Choroid plexus epithelial cell (primary cell): ENCODE data around the gene RRAS.

ENCODE experiments used
- DNase-seq: peaks from one replicate; pipeline ENCODE4 v3.0.0-alpha.2; 2010; ENCODE audit warnings: low read depth
- H3K4me3 ChIP-seq: 2 replicates; pipeline ENCODE4 v1.5.1; 2011; ENCODE audit warnings: low read depth, mild to moderate bottlenecking, control low read depth, low read length, moderate library complexity
- CTCF ChIP-seq: conservative IDR thresholded peaks from 2 replicates; pipeline ENCODE4 v1.5.1; 2011; ENCODE audit warnings: low read depth, mild to moderate bottlenecking, control low read depth, inconsistent platforms, low read length, moderate library complexity

Gene RRAS

GRCh38 chr19:49613374-49613773, 26.6 kb downstream of the RRAS start:
- DNase-seq = no peak
- TF ChIP-seq CTCF = no peak
- H3K4me3 ChIP-seq = no peak overlapping the region

GRCh38 chr19:49609499-49610092, 30.3 kb downstream of the RRAS start:
- no peak for TF ChIP-seq CTCF
- H3K4me3 ChIP-seq = no peak overlapping the region
- no peak for DNase-seq

- TF ChIP-seq CTCF = no peak
- H3K4me3 ChIP-seq = no peak overlapping the region
- DNase-seq = no peak
Measured at GRCh38 chr19:49605605-49606004, 34.3 kb downstream of the RRAS start.

- DNase-seq = no peak
- no peak for TF ChIP-seq CTCF
- no peak overlapping the region for H3K4me3 ChIP-seq
Measured at GRCh38 chr19:49602806-49603205, 37.1 kb downstream of the RRAS start.

GRCh38 chr19:49601482-49602038, 38.4 kb downstream of the RRAS start:
- no peak overlapping the region for H3K4me3 ChIP-seq
- no peak for DNase-seq
- TF ChIP-seq CTCF = no peak

GRCh38 chr19:49599378-49600295, 40.3 kb downstream of the RRAS start:
- DNase-seq = no peak
- H3K4me3 ChIP-seq = no peak overlapping the region
- TF ChIP-seq CTCF = no peak

- H3K4me3 ChIP-seq = no peak overlapping the region
- no peak for DNase-seq
- TF ChIP-seq CTCF = no peak
Measured at GRCh38 chr19:49597703-49597974, 42.3 kb downstream of the RRAS start.
